GM12878 (cell line): ENCODE data around the gene MROH7. TPM values are rescaled to one million over a fixed set of nuclear protein-coding genes. Genes with fewer than 3 reads are reported as not detected.

ENCODE experiments used
- ATAC-seq: fragments of 200-7000 bp; cut with Tn5 transposase; 3 replicates; pipeline ENCODE4 v1.9.1; 2020; ENCODE audit warnings: mild to moderate bottlenecking, moderate library complexity
- BruUV-seq: library from RNA; stranded (reverse); fragments of 400-500 nt; replicated peaks from 2 replicates; lab custom pipeline; 2021; lab: Mats Ljungman, UMichigan
- CTCF ChIA-PET: fragments of 300-600 bp; sonication (Branson Sonifier 250); formaldehyde crosslinking; extraction: SDS; loops from one replicate; lab custom pipeline; 2021; ENCODE audit warnings: inconsistent platforms; lab: Yijun Ruan, JAX
- POLR2A ChIA-PET: fragments of 350-600 bp; formaldehyde crosslinking; extraction: SDS; loops from one replicate; lab custom pipeline; 2021; ENCODE audit warnings: inconsistent platforms; lab: Charles Lee
- RAD21 ChIA-PET: fragments of 300-600 bp; sonication (Branson Sonifier 250); formaldehyde crosslinking; loops from one replicate; lab custom pipeline; 2023; ENCODE audit warnings: antibody characterized with exemption; ENCODE audit not compliant: unreplicated experiment; lab: Charles Lee
- SMC1A ChIA-PET: fragments of 300-600 bp; sonication (Branson Sonifier 250); formaldehyde crosslinking; loops from one replicate; lab custom pipeline; 2023; ENCODE audit not compliant: unreplicated experiment, uncharacterized antibody; lab: Charles Lee
- DNase-seq: peaks from one replicate; pipeline ENCODE4 v3.0.0-alpha.2; 2011; ENCODE audit warnings: low read depth, low spot score
- FAIRE-seq: peaks from 3 replicates; lab custom pipeline; 2011; peaks lifted over from hg19 to GRCh38; lab: Jason Lieb, UNC
- H2AFZ ChIP-seq: 2 replicates; pipeline ENCODE4 v1.6.0; 2011; ENCODE audit warnings: low read depth, low read length, control low read depth; ENCODE audit not compliant: control insufficient read depth
- H3K27ac ChIP-seq: 2 replicates; pipeline ENCODE4 v1.5.1; 2011; ENCODE audit warnings: control low read depth; ENCODE audit not compliant: control insufficient read depth, insufficient read depth
- H3K27me3 ChIP-seq, 2 experiments: replicated peaks in 1 of 2; 2 replicates each; pipeline versions ENCODE4 v1.6.0 to v1.6.1; 2011; ENCODE audit warnings: low read length in 1 of 2; ENCODE audit not compliant: control insufficient read depth in 2 of 2, insufficient read depth in 2 of 2
- H3K36me3 ChIP-seq, 2 experiments: 2 replicates each; pipeline ENCODE4 v1.5.1; 2011; ENCODE audit warnings: low read length in 1 of 2; ENCODE audit not compliant: control insufficient read depth in 2 of 2, insufficient read depth in 2 of 2
- H3K4me1 ChIP-seq: 2 replicates; pipeline ENCODE4 v1.6.1; 2011; ENCODE audit warnings: mild to moderate bottlenecking, low read length, moderate library complexity, mixed read lengths; ENCODE audit not compliant: control insufficient read depth, insufficient read depth
- H3K4me2 ChIP-seq: 2 replicates; pipeline ENCODE4 v1.6.0; 2011; ENCODE audit warnings: control low read depth; ENCODE audit not compliant: control insufficient read depth, insufficient read depth
- H3K4me3 ChIP-seq: fragments of 200-600 bp; sonication (generic); 2 replicates; pipeline ENCODE4 v1.5.1; 2016
- H3K79me2 ChIP-seq: 2 replicates; pipeline ENCODE4 v1.6.0; 2011; ENCODE audit warnings: low read length; ENCODE audit not compliant: control insufficient read depth, insufficient read depth
- H3K9ac ChIP-seq: 2 replicates; pipeline ENCODE4 v1.8.0; 2011; ENCODE audit warnings: low read length, control low read depth, mixed read lengths; ENCODE audit not compliant: control insufficient read depth, insufficient read depth
- H3K9me3 ChIP-seq: replicated peaks from 3 replicates; pipeline ENCODE4 v1.5.1; 2011; ENCODE audit warnings: mild to moderate bottlenecking, low read length; ENCODE audit not compliant: control insufficient read depth, insufficient read depth
- H4K20me1 ChIP-seq: 2 replicates; pipeline ENCODE4 v1.6.0; 2011; ENCODE audit not compliant: control insufficient read depth, insufficient read depth
- MYB ChIP-seq: fragments of 150-350 bp; IDR thresholded peaks from 2 replicates; pipeline ENCODE4 v1.6.1; 2014; ENCODE audit warnings: mild to moderate bottlenecking, low read depth, low read length, borderline replicate concordance
- TCF7 ChIP-seq: IDR thresholded peaks from 2 replicates; pipeline ENCODE4 v1.6.1; 2014; ENCODE audit warnings: antibody characterized with exemption, borderline replicate concordance
- ZNF207 ChIP-seq: fragments of 450-650 bp; IDR thresholded peaks from 2 replicates; pipeline ENCODE4 v1.6.1; 2014; ENCODE audit warnings: antibody characterized with exemption, mild to moderate bottlenecking, borderline replicate concordance
- ZNF274 ChIP-seq: IDR thresholded peaks from one replicate; pipeline ENCODE4 v1.8.0; 2011; ENCODE audit not compliant: insufficient read length, insufficient read depth
- WGBS: methylation state at CpG from one replicate; pipeline ENCODE4 v1.1.6; 2016; ENCODE audit warnings: low lambda C conversion rate; ENCODE audit not compliant: insufficient replicate concordance, insufficient coverage; ENCODE audit errors: missing lambda C conversion rate; 5-methylcytosine and 5-hydroxymethylcytosine counted together
- in situ Hi-C: fragments of 300-500 bp; cut with MboI; formaldehyde crosslinking; loops from 9 replicates; pipeline ENCODE4 v1.14.3; 2018; ENCODE audit warnings: mixed read lengths
- intact Hi-C: fragments of 100-400 bp; cut with micrococcal nuclease; formaldehyde crosslinking; loops from one replicate; pipeline ENCODE4 v1.14.2; 2022; ENCODE audit not compliant: unreplicated experiment
- polyA plus RNA-seq, 11 experiments: library from polyadenylated mRNA; depleted of rRNA in 4 of 11; unstranded in 6 of 11; stranded (reverse) in 5 of 11; fragments of >200 nt; fragmentation: Nextera tagmentation in 4 of 11; fragmentation: Illumina TruSeq in 1 of 11; extraction: Ambion mirVana in 4 of 11; extraction: Trizol in 1 of 11; gene quantifications; 1 replicate in 1 of 11; 2 replicates in 10 of 11; pipeline versions ENCODE4 v1.2.1 to v1.2.3, GENCODE V29; 2011 to 2016; ENCODE audit warnings: inconsistent platforms in 2 of 11, missing spikeins in 2 of 11, low read depth in 1 of 11
- total RNA-seq, 4 experiments: library from RNA; depleted of rRNA in 3 of 4; stranded (reverse); fragments of >200 nt in 3 of 4; fragmentation: Illumina TruSeq in 1 of 4; extraction: Trizol in 1 of 4; gene quantifications; 2 replicates each; pipeline versions ENCODE4 v1.2.1 to v1.2.3, GENCODE V29; 2013 to 2021
- TF ChIP-seq, protein P1 (sequence below): fragments of 450-650 bp; IDR thresholded peaks from 2 replicates; pipeline ENCODE4 v1.6.1; 2017; ENCODE audit warnings: mild to moderate bottlenecking, moderate library complexity

Gene MROH7
- total and polyA plus RNA-seq, 10 of the 15 experiments (the other 5 are each of a cell fraction or from before 2014, with no cell fraction given) = 0.11 TPM; not detected in 9

DNA sequence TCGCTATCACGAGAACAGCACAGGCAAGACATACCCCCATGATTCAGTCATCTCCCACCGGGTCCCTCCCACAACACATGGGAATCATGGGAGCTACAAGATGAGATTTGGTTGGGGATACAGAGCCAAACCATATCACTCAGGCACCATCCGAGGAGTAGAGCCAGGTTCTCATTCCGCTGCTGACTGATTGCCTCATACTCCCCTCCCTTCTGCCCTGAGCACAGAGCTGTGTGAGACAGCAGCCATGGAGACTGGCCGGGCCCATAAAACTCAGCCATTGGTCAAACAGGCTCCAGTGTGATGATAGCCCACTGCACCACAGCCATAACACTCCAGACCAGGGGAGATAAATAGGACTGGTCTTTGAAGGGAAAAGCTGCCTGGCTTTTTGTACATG lies 96.7 kb downstream of the MROH7 start:
- Histone ChIP-seq H3K4me3 (no peak overlapping the region), H3K9me3 (no peaks in the 10 kb centered on the region), H4K20me1 (no peaks in the 10 kb centered on the region), H3K36me3 (peaks cover 14 to 33% of the 10 kb centered on the region in 2 experiments), H2AFZ (no peak overlapping the region), H3K9ac (no peak overlapping the region), H3K79me2 (no peaks in the 10 kb centered on the region), H3K4me2 (no peak overlapping the region), H3K27ac (no peak overlapping the region), H3K4me1 (no peaks in the 10 kb centered on the region), H3K27me3 (no peaks in the 10 kb centered on the region)
- no TSS peak for BruUV-seq
- in situ Hi-C loops = no loop called here
- 97% methylated on average over 6 of the region's 6 CpGs for WGBS
- no peak for ATAC-seq
- RAD21 ChIA-PET = no interaction called here
- intact Hi-C loops = no loop called here
- CTCF ChIA-PET = no interaction called here
- no peak for TF ChIP-seq ZNF274
- TF ChIP-seq TCF7 = no peak
- TF ChIP-seq MYB = no peak
- TF ChIP-seq, protein P1, sequence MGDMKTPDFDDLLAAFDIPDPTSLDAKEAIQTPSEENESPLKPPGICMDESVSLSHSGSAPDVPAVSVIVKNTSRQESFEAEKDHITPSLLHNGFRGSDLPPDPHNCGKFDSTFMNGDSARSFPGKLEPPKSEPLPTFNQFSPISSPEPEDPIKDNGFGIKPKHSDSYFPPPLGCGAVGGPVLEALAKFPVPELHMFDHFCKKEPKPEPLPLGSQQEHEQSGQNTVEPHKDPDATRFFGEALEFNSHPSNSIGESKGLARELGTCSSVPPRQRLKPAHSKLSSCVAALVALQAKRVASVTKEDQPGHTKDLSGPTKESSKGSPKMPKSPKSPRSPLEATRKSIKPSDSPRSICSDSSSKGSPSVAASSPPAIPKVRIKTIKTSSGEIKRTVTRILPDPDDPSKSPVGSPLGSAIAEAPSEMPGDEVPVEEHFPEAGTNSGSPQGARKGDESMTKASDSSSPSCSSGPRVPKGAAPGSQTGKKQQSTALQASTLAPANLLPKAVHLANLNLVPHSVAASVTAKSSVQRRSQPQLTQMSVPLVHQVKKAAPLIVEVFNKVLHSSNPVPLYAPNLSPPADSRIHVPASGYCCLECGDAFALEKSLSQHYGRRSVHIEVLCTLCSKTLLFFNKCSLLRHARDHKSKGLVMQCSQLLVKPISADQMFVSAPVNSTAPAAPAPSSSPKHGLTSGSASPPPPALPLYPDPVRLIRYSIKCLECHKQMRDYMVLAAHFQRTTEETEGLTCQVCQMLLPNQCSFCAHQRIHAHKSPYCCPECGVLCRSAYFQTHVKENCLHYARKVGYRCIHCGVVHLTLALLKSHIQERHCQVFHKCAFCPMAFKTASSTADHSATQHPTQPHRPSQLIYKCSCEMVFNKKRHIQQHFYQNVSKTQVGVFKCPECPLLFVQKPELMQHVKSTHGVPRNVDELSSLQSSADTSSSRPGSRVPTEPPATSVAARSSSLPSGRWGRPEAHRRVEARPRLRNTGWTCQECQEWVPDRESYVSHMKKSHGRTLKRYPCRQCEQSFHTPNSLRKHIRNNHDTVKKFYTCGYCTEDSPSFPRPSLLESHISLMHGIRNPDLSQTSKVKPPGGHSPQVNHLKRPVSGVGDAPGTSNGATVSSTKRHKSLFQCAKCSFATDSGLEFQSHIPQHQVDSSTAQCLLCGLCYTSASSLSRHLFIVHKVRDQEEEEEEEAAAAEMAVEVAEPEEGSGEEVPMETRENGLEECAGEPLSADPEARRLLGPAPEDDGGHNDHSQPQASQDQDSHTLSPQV = no peak
- TF ChIP-seq ZNF207 = no peak
- POLR2A ChIA-PET = no interaction called here
- SMC1A ChIA-PET = no interaction called here
- no peak for DNase-seq
- no peak for FAIRE-seq
